T-cell (primary cell): ENCODE results near the gene KRTDAP. TPM values are rescaled to one million over a fixed set of nuclear protein-coding genes. Genes with fewer than 3 reads are reported as not detected.

ENCODE experiments used
- ATAC-seq, 4 experiments: fragments of 200-7000 bp in 3 of 4; fragments of 150-1000 bp in 1 of 4; cut with Tn5 transposase; replicated peaks in 1 of 4; 1 replicate in 3 of 4; 2 replicates in 1 of 4; pipeline ENCODE4 v1.10.0; 2021; ENCODE audit warnings: moderate library complexity in 3 of 4, mild to moderate bottlenecking in 2 of 4, moderate number of reproducible peaks in 1 of 4
- CTCF ChIA-PET, 2 donors: fragments of 300-600 bp; sonication (Branson Sonifier 250); formaldehyde crosslinking; loops; one replicate each; lab custom pipeline; 2022; ENCODE audit warnings: antibody characterized with exemption in 2 of 2; lab: Charles Lee
- POLR2A ChIA-PET, 2 donors: fragments of 300-600 bp; sonication (Branson Sonifier 250); formaldehyde crosslinking; loops; one replicate each; lab custom pipeline; 2022; ENCODE audit warnings: antibody characterized with exemption in 2 of 2; lab: Charles Lee
- DNase-seq, 35 experiments: peaks; one replicate each; pipeline versions ENCODE4 v3.0.0 to v3.0.0-alpha.2; 2013 to 2023
- H3K27ac ChIP-seq: one replicate; pipeline ENCODE4 v1.5.1; 2013; ENCODE audit warnings: low read length
- H3K27me3 ChIP-seq, 2 experiments: replicated peaks in 1 of 2; 1 replicate in 1 of 2; 2 replicates in 1 of 2; pipeline versions ENCODE4 v1.6.1 to v1.7.0; 2013; ENCODE audit warnings: low read length in 1 of 2, mixed read lengths in 1 of 2; ENCODE audit not compliant: control insufficient read depth in 2 of 2, insufficient read depth in 2 of 2; ENCODE audit errors: extremely low read depth in 1 of 2
- H3K36me3 ChIP-seq, 2 donors: 1 replicate in 1 of 2; 2 replicates in 1 of 2; pipeline versions ENCODE4 v1.6.1 to v1.7.0; 2013; ENCODE audit warnings: low read length in 1 of 2; ENCODE audit not compliant: control insufficient read depth in 2 of 2, insufficient read depth in 1 of 2; ENCODE audit errors: extremely low read depth in 1 of 2
- H3K4me1 ChIP-seq, 2 experiments: 1 replicate in 1 of 2; 2 replicates in 1 of 2; pipeline versions ENCODE4 v1.6.1 to v1.7.0; 2013; ENCODE audit warnings: low read length in 2 of 2, mixed read lengths in 1 of 2; ENCODE audit not compliant: insufficient read depth in 2 of 2, control insufficient read depth in 1 of 2; ENCODE audit errors: extremely low read depth in 1 of 2
- H3K4me3 ChIP-seq, 2 donors: 1 replicate in 1 of 2; 2 replicates in 1 of 2; pipeline versions ENCODE4 v1.5.1 to v1.7.0; 2013; ENCODE audit warnings: mild to moderate bottlenecking in 2 of 2, low read length in 1 of 2, moderate library complexity in 1 of 2; ENCODE audit not compliant: control insufficient read depth in 1 of 2; ENCODE audit errors: extremely low read depth in 1 of 2
- H3K9me3 ChIP-seq: 2 replicates; pipeline ENCODE4 v1.7.0; 2013
- H3K27ac Mint-ChIP-seq, 2 donors: one replicate each; pipeline ENCODE4 v1.8.0; 2020 to 2021; ENCODE audit warnings: mild to moderate bottlenecking in 2 of 2, mixed read lengths in 2 of 2
- H3K27me3 Mint-ChIP-seq, 2 donors: one replicate each; pipeline ENCODE4 v1.8.0; 2021 to 2022; ENCODE audit warnings: mixed read lengths in 2 of 2
- H3K36me3 Mint-ChIP-seq: one replicate; pipeline ENCODE4 v1.8.0; 2021; ENCODE audit warnings: mixed read lengths
- H3K4me1 Mint-ChIP-seq, 3 donors: one replicate each; pipeline ENCODE4 v1.8.0; 2020 to 2022; ENCODE audit warnings: mixed read lengths in 3 of 3, mild to moderate bottlenecking in 1 of 3
- H3K4me3 Mint-ChIP-seq, 3 donors: one replicate each; pipeline ENCODE4 v1.8.0; 2020 to 2022; ENCODE audit warnings: mild to moderate bottlenecking in 3 of 3, mixed read lengths in 3 of 3, moderate library complexity in 3 of 3
- H3K9me3 Mint-ChIP-seq, 3 donors: one replicate each; pipeline ENCODE4 v1.8.0; 2020 to 2022; ENCODE audit warnings: mixed read lengths in 3 of 3
- WGBS: methylation state at CpG from one replicate; pipeline ENCODE4 v1.1.5; 2013; ENCODE audit warnings: missing lambda C conversion rate; ENCODE audit not compliant: insufficient coverage; 5-methylcytosine and 5-hydroxymethylcytosine counted together
- total RNA-seq, 35 experiments: library from RNA in 6 of 35; stranded (reverse) in 6 of 35; fragments of 120-200 nt in 1 of 35; gene quantifications; one replicate each; pipeline versions ENCODE4 v1.2.1 to v1.2.4 and lab custom pipeline; 2013 to 2026

KRTDAP gene
- total RNA-seq, 5 donors from 2014 or later (not counting 1 experiment from before 2014, with no cell fraction given) = not detected

DNA sequence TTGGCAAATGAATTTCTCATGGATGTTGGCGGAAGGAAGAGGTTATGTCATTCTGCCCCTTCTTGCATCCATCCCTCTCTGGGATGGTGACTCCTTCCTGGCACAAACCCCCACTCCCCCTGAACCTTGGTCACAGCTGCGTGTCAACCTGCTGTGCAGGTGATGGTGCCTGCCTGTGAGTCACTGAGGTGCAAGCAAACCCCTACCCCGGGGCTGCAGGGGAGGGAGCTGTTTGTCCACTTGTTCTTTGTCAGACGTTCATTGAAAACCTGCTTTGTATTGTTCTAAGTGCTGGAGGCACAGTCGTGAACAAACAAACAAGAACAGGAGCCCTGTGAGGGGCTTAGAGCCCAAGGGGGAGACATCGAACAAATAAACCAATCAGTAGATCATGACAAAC, 41.0 kb upstream of the KRTDAP start:
- ChIA-PET CTCF (no interaction called here), POLR2A (no interaction called here)
- no peaks in the 10 kb centered on the region for H3K36me3 Mint-ChIP-seq
- Histone ChIP-seq H3K27me3 (peaks cover 0 to 67% of the 10 kb centered on the region in 2 experiments), H3K4me1 (peaks cover 0 to 15% of the 10 kb centered on the region in 2 experiments), H3K4me3 (no peak overlapping the region), H3K9me3 (no peaks in the 10 kb centered on the region), H3K27ac (no peak overlapping the region), H3K36me3 (no peaks in the 10 kb centered on the region)
- ATAC-seq (no peak), DNase-seq (no peak)
- H3K4me1 Mint-ChIP-seq = peaks cover 14 to 15% (median 14%) of the 10 kb centered on the region in 3 donors
- WGBS = 55% methylated on average over 2 of the region's 6 CpGs
- H3K4me3 Mint-ChIP-seq = peak overlapping the region in 1 of 3 donors; percentile 6
- no peaks in the 10 kb centered on the region for H3K9me3 Mint-ChIP-seq
- H3K27me3 Mint-ChIP-seq = peaks cover 28 to 49% of the 10 kb centered on the region in 2 donors
- H3K27ac Mint-ChIP-seq = no peak overlapping the region

DNA sequence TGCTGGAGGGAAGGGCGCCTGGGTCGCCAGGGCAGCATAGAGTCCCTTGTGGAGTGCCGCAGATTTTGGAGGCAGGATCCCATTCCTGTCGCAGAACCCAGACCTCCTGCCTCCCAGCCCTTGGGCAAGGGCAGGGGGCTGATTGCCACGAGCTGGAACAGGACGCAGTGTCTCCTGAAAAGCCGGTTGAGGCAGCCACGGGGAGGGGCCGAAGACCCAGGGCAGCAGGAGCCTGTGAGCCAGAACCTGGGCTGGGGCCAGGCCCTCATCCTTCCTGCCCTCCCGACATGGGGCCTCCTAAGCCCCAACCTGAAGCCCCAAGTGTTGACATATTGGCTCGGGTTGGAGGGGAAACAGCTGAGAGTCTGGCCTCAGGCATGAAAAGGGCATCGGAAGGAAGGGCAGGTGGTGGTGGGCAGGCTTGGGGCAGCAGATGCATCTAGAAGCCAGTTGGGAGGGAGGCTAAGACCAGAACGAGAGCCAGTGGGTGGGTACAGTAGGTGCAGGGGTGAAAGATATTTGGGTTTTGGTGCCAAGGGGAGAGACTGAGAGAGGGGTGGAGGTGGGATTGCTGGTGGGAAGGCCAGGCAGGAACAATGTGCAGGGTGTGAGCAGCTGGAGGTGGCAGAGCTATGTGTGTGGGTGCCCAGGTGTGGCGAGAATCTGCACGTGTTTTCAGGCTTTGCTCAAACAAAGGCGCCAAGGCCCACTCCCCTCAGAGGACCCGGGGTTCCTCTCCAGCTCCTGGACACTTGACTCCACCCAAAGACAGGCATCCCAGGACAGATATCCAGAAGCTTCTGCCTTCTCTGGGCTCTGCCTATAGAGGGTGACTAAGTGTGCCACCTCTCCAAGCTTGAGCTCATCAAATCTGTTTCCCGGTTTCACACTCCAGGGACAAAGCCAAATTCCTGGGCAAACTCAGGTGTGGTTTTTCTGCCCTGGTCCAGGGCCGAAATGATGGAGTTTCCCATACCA, 39.3 kb upstream of the KRTDAP start:
- Mint-ChIP-seq H3K4me3 (no peak overlapping the region), H3K27ac (no peak overlapping the region), H3K27me3 (peaks cover 28 to 52% of the 10 kb centered on the region in 2 donors), H3K36me3 (no peaks in the 10 kb centered on the region), H3K4me1 (peaks cover 11 to 14% (median 13%) of the 10 kb centered on the region in 3 donors), H3K9me3 (no peaks in the 10 kb centered on the region)
- H3K27me3 ChIP-seq = peaks cover 0 to 79% of the 10 kb centered on the region in 2 experiments
- no peaks in the 10 kb centered on the region for H3K36me3 ChIP-seq
- POLR2A ChIA-PET = no interaction called here
- ATAC-seq (no peak), DNase-seq (no peak)
- 41% methylated on average over 14 of the region's 19 CpGs for WGBS
- H3K4me1 ChIP-seq = peaks cover 0 to 15% of the 10 kb centered on the region in 2 experiments
- no peaks in the 10 kb centered on the region for H3K9me3 ChIP-seq
- CTCF ChIA-PET = no interaction called here
- no peak overlapping the region for H3K4me3 ChIP-seq
- no peak overlapping the region for H3K27ac ChIP-seq

GRCh38 chr19:35528218-35529038, 38.2 kb upstream of the KRTDAP start, which contains the start of gene SBSN:
SBSN (minus strand) TSS chr19:35528311; CDS start chr19:35528281, 30 bp downstream.
- no peaks in the 10 kb centered on the region for H3K9me3 ChIP-seq

DNA sequence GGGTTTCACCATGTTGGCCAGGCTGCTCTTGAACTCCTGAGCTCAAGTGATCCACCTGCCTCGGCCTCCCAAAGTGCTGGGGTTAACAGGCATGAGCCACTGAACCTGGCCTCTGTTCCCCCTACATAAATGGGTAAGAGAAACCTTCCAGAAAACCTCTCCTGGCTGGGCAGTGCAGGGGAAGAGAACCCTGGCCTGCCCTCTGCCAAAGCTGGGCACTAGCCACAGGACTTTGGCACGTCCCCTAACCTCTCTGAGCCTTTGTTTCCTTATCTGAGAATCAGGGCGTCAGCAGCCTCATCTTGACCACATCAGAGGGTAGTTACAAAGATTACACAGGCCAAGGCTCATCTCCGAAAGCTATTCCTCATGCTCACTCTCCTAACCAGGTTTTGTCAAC, 35.6 kb upstream of the KRTDAP start:
- ATAC-seq = no peak
- H3K27me3 Mint-ChIP-seq = peaks cover 19 to 44% of the 10 kb centered on the region in 2 donors
- no peaks in the 10 kb centered on the region for H3K36me3 Mint-ChIP-seq
- POLR2A ChIA-PET = no interaction called here
- no peak for DNase-seq
- no peaks in the 10 kb centered on the region for H3K9me3 Mint-ChIP-seq
- Histone ChIP-seq H3K36me3 (no peaks in the 10 kb centered on the region), H3K27ac (no peak overlapping the region), H3K4me3 (no peak overlapping the region), H3K9me3 (no peaks in the 10 kb centered on the region), H3K4me1 (no peaks in the 10 kb centered on the region), H3K27me3 (peaks cover 0 to 60% of the 10 kb centered on the region in 2 experiments)
- no peaks in the 10 kb centered on the region for H3K4me1 Mint-ChIP-seq
- 48% methylated on average over 3 of the region's 4 CpGs for WGBS
- no peak overlapping the region for H3K4me3 Mint-ChIP-seq
- no peak overlapping the region for H3K27ac Mint-ChIP-seq
- CTCF ChIA-PET = no interaction called here

More at GRCh38 chr19:35528218-35529038, 38.2 kb upstream of the KRTDAP start, which contains the start of gene SBSN:
- H3K4me1 Mint-ChIP-seq = peaks cover 5 to 7% (median 7%) of the 10 kb centered on the region in 3 donors
- H3K9me3 Mint-ChIP-seq = no peaks in the 10 kb centered on the region
- H3K27ac Mint-ChIP-seq = peak within 1 kb of the TSS in 1 of 2 donors; percentile 46
- no peaks in the 10 kb centered on the region for H3K36me3 Mint-ChIP-seq
- ATAC-seq = no peak
- ChIA-PET POLR2A (no interaction called here), CTCF (interaction anchor here in 1 of 2 donors (0.6 kb wide), 1 partner anchor 77 kb away, joined by 3 read pairs; no protein-coding TSS in a partner anchor)
- no peak within 1 kb of the TSS for H3K27ac ChIP-seq
- H3K36me3 ChIP-seq = no peaks in the 10 kb centered on the region
- H3K27me3 ChIP-seq = peaks cover 0 to 76% of the 10 kb centered on the region in 2 experiments
- H3K4me3 Mint-ChIP-seq = no peak within 1 kb of the TSS
- H3K4me1 ChIP-seq = peaks cover 0 to 4% of the 10 kb centered on the region in 2 experiments
- H3K4me3 ChIP-seq = no peak within 1 kb of the TSS
- DNase-seq = no peak
- WGBS = 90% methylated on average over 3 of the region's 11 CpGs
- H3K27me3 Mint-ChIP-seq = peaks cover 28 to 56% of the 10 kb centered on the region in 2 donors

GRCh38 chr19:35524181-35524837, 34.0 kb upstream of the KRTDAP start:
- ATAC-seq (no peak), DNase-seq (no peak)
- Histone ChIP-seq H3K4me1 (no peaks in the 10 kb centered on the region), H3K9me3 (no peaks in the 10 kb centered on the region), H3K36me3 (no peaks in the 10 kb centered on the region), H3K4me3 (no peak overlapping the region), H3K27ac (no peak overlapping the region), H3K27me3 (peaks cover 0 to 50% of the 10 kb centered on the region in 2 experiments)
- CTCF ChIA-PET = no interaction called here
- no peak overlapping the region for H3K27ac Mint-ChIP-seq
- peaks cover 19 to 43% of the 10 kb centered on the region in 2 donors for H3K27me3 Mint-ChIP-seq
- no peak overlapping the region for H3K4me3 Mint-ChIP-seq
- WGBS = 74% methylated on average over 7 of the region's 11 CpGs
- no peaks in the 10 kb centered on the region for H3K36me3 Mint-ChIP-seq
- POLR2A ChIA-PET = no interaction called here
- no peaks in the 10 kb centered on the region for H3K4me1 Mint-ChIP-seq
- no peaks in the 10 kb centered on the region for H3K9me3 Mint-ChIP-seq
